GM18519 (cell line): Measurements from ENCODE around the gene PARP16.
"Not testable (repeated sequence)": the region's sequence is repeated elsewhere in the genome, so short reads cannot be mapped to it uniquely, and the experiment has no call there.

ENCODE experiments used
- ATAC-seq: cut with Tn5 transposase; IDR thresholded peaks from one replicate; pipeline ENCODE4 v1.9.1; 2021; ENCODE audit warnings: mild to moderate bottlenecking, moderate library complexity; ENCODE audit not compliant: unreplicated experiment, low FRiP score

Gene PARP16

DNA sequence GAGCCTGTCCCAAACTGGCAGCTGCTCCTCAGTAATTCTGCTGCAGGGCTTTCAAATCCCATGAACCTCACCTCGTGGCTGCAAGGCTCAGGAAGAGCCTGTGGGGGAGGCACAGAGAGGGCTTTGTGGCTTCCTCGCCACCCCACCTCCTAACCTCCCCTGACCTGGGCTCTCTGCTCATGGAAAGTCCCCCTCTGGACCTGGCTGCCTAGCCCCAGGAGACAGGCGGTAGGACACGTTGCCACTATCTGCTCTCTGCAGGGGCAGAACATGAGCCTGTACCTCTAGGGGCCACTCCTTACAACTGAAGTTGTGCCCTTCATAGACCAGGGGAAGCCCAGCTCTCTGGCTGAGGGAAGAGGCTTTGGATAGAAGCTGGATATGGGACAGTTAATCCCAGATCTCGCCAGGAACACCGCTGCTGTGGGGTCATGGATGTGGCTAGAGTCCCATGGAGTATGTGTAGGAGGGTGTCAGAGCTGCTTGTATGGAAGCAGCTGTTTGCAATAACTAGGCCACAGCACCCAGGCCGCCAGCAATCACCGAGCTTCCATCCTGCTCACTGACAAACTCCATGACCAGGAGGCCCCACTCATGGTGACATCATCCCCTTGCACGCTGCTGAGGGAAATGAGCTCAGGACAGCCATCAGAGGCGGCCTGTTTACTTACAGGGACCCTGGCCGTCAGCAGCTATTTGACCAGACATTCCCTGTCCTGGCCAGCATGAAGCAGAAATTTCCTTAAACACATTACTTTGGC is 41.4 kb downstream of the PARP16 start:
- ATAC-seq, result no peak

DNA sequence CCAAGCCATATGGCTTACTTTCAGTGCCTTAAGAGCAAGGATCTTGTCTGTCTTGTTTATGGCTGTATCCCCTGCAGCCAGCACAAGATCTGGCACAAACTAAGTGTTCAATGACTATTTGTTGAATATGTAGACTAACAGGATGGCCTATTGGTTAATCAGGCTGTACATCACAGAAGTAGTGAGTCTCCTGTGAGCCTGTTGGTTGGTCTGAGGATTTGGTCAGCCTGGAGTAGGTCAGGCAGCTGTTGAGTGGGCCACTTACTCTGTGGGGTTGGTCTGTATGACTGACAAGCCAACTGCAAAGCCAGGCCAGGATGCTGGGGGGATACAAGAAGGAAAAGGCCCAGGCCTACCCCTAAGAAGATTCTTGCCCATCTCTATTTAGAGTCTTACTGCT is 42.0 kb downstream of the PARP16 start:
- ATAC-seq, result no peak

DNA sequence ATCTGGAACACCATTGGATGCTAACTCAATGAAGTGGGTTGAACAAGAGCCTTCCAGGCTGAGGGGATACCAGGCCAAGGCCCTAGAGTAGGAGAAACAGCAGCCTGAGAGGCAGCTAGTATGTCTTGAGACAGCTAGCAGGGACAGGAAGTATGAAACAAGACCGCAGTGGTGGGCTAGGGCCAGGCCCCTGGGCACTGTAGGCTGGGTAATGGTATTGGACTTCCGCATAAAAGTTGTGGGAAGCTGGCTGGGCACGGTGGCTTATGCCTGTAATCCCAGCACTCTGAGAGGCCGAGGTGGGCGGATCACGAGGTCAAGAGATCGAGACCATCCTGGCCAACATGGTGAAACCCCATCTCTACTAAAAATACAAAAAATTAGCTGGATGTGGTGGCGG is 50.2 kb downstream of the PARP16 start:
- ATAC-seq, result not testable (repeated sequence)

DNA sequence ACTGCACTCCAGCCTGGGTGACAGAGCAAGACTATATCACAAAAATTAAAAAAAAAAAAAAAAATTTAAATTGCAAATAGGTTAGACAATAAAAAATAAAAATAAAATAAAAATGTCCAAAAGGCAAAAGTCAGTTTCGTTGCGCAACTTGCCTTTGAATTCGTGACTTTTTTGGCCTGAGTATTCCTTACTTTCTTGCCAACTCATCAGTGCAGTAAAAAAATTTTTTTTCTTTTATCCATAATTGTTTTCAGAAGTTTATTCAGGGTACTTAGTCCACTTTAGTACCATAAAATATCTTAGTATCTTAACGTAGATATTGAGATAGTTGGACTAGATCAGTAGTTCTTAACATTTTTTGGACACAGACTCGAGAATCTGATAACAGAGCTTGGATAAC is 53.0 kb downstream of the PARP16 start:
- ATAC-seq, result no peak

DNA sequence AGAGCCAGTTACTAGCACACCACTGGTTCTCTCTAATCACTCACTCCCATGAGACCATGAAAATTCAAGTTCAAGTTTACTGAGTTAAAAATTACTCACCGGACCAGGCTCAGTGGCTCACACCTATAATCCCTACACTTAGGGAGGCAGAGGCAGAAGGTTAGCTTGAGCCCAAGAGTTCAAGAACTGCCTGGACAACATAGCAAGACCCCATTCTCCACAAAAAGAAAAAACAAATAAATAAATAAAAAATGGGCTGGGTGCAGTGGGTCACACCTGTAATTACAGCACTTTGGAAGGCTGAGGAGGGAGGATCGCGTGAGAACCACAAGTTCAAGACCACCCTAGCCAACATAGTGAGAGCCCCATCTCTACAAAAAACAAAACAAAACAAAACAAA is 54.2 kb downstream of the PARP16 start:
- ATAC-seq, result no peak

DNA sequence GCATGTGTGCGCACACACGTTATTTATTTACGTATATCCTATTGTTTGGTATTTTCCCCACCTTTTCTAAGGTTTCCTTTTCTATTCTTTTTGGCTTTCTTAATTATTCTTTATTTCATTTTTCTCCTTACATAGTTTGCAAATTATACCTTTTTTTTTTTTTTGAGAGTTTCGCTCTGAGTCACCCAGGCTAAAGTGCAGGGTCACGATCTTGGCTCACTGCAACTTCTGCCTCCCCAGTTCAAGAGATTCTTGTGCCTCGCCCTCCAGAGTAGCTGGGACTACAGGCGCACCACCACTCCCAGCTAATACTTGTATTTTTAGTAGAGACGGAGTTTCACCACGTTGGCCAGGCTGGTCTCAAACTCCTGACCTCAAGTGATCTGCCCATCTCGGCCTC is 55.4 kb downstream of the PARP16 start:
- ATAC-seq, result no peak

DNA sequence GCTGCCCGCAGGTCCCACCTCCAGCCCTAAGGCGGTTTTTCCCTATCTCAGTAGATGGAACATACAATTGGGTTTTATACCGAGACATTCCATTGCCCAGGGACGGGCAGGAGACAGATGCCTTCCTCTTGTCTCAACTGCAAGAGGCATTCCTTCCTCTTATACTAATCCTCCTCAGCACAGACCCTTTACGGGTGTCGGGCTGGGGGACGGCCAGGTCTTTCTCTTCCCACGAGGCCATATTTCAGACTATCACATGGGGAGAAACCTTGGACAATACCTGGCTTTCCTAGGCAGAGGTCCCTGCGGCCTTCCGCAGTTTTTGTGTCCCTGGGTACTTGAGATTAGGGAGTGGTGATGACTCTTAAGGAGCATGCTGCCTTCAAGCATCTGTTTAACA is 59.8 kb downstream of the PARP16 start:
- ATAC-seq, result not testable (repeated sequence)

DNA sequence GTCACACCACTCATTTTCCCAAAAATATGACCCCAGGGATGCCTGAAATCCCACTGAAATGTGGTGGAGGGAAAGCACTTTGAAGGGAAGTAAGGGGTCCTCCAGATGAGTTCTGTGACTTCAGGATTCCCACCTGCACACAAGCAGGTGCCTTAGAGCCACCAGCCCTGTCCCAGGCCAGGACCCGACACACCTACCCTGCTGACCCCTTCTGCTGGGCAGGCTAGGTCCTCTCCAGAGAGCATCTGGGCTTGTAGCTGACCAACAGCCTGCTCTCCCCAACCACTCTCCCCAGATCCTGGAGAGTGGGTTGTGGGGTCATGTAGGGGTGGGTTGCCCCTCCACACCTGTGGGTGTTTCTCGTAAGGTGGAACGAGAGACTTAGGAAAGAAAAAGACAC is 60.5 kb downstream of the PARP16 start:
- ATAC-seq, result no peak

DNA sequence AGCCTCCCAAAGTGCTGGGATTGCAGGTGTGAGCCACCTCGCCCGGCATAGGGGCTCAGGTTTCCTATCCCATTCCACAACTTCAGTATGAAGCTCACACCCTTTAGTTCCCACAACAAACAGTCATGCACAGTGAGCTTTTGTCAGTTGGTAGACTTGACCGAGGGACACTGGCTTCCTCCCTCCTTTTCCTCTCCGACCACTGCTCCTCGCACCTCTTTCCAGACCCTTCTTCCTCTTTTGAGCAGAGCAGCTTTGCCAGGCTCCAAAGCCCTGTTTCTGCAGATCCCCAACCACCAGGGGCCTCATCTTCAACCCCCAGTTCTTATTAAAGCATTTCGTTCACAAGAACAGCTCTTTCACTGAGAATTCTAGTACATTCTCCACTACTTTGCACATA is 62.7 kb downstream of the PARP16 start:
- no peak for ATAC-seq

DNA sequence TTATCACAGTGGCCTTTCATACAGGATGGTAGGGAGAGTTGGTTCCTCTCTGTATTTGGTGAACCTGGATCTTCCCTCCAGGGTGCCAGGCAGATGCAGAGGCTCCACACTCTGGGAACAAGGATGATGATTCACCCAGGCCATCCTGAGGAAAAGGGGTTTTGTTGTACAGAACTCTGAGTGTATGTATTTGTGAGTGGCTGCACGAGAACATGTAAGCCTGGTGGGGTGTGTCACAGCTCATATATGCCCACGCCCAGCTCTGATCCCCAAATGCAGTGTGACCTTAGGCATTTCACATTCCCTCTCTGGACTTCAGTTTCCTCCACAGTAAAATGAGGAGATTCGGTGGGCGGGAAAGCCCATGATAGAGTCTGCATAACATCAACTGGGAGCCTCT is 63.8 kb downstream of the PARP16 start:
- no peak for ATAC-seq

DNA sequence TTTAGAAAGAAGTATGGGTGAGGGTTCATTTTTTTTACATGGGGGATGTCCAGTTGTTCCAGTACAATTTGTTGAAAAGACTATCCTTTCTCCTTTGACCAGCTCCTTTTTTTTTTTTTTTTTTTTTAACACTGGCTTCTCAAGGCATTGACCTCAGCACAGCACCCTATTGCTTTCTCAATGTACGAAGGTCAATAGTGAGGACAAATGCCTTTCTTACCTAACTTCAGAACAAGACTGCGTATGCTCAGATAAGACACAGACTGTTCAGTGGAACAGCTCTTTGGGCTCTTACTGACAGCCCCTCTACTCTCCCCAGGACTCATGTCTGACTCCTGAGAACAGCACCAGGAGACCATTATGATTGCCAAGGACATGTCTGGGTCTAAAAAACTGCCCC is 65.0 kb downstream of the PARP16 start:
- no peak for ATAC-seq

DNA sequence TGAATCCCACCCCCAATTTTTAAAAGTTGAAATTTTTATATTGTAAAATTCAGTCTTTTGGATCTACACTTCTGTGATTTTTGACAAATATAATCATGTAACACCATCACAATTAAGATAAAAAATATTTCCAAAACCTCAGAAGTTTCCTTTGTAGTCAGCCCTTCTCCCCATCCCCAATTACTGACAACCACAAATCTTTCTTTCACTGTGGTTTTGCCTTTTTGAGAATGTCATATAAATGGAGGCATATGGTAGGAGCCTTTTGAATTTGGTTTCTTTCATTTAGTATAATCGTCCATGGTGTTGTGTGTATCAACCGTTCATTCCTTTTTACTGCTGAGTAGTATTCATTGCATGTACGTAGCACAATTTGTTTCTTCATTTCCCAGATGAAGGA is 67.5 kb downstream of the PARP16 start:
- no peak for ATAC-seq

DNA sequence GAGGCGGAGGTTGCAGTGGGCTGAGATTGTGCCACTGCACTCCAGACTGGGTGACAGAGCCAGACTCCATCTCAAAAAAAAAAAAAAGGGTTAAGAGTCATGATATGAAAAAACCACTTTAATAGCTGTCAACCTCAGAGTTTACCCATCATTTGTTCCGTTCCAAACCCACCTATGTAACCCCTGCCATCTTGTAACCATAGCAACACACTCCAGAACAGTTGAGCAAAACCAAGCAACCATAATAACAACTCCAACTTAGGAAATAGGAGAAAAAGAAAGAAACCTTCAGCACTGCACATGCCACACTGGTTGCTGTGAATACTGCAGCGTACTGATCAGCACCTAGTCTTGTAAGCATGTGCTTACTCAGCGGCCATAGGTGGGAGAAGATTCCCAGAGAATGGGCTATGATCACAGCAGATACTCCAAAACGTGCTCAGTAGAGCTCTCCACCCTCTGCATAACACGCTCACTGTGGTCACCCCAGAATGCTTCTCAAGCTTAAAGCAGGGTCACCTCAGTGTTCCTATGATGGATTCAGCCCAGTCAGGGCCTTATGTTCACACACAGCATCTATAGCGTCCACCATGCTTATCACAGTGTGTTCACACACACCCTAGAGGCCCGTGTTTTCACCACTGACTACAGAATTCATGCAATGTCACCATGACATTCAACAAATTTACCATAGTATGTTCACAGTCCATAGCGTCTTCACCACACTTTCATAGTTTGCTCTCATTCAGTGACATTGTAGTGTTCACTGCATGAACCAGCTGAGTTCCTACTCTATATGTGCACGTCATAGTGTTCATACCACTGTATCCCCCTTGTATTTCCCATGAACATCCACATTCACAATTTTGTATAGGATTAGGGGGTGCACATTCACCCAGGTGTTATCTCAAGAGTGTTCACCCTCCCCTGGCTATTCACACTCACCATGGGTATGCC is 68.9 kb downstream of the PARP16 start:
- ATAC-seq, result no peak

DNA sequence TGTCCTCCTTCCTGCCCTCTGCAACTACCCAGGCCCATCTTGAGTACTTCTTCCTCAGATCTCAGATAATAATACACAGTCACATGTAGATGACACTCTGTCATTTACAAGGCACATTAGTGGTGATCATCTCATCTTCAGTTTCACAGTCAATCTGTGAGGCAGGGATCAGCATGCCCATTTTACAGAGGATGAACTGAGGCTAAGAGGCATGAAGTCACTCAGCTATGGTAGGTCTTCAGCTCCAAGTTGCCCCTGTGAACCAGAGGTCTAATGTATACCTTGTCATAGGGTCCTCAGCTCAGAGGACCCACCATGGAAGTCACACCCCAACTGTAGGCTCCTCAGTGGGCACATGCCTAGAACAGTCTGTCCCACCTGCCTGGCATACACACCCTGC is 71.2 kb downstream of the PARP16 start:
- no peak for ATAC-seq

DNA sequence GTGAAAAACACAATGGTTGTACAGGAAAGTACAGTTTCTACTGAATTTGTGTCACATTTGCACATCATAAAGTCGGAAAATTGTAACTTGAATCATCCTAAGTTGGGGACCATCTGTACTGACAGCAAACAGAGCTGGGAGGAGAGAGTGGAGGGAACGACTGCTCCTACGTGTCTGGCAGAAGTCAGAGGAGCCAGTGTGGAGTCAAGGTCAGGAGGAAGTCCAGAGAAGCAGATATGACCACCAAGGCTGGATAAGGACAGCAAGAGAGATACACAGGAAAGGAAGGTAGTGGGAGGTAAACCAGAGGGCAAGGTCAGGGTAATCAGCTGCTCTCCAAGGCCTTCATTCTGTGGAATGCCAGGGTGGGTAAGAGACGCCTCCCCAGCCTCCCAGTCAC is 72.7 kb downstream of the PARP16 start:
- no peak for ATAC-seq

DNA sequence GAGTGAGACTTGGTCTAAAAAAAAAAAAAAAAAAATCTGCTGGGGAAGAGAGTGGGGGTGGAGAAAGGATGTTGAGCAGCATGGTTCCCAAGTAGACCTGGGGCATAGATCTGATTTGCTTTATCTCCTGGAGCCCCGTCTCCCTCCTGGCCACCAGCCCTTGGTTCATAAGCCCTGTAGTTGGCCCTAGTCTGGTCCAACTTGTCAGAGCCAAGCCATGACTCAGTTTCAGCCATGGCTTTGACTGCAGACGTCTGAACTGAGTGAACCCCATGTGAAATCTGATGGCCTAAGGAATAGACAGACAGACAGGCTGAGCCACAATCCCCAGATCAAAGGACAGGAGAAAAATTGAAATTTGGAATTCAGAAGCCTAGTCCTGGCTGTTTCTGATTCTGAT is 73.4 kb downstream of the PARP16 start:
- no peak for ATAC-seq

DNA sequence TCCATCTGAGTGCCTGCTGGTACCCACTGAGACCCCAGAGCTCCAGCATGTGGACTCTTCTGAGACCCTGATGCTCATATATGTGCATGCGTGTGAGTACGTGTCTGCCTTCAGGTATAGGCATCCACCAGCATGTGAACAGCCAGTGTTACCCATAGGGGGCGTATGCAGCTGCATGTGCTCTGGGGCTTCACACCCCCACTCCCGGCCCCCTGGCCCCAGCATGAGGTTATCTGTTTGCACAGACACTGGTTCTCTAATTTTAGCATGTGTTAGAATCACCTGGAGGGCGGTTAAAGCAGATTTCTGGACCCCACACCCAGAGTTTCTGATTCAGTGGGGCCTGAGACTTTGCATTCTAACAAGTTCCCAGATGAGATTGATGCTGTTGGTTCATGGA is 74.6 kb downstream of the PARP16 start:
- ATAC-seq, result no peak

DNA sequence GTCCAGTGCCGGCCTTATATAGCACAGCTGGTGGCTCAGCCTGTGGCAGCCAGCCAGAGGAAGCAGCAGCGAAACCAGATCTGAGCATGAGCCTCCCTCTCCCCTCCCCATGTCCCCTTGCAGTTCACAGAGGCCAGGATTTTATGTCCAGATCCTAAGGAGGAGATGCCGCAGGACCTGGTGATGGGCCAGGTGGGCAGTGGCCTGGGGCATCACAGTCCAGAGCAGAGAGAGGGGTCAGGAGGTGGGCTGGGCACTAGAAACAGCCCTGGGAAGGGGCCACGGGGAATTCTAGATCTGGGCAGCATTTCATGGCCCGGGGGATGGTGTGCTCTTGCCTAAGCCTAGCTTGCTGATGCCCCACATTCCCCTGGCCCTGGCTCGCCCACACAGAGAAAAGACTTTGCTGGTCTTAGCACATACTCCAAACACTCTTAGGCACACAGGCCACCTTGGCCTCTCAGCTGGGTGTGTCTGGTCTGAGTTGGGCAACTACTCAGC is 75.2 kb downstream of the PARP16 start:
- ATAC-seq, result no peak

DNA sequence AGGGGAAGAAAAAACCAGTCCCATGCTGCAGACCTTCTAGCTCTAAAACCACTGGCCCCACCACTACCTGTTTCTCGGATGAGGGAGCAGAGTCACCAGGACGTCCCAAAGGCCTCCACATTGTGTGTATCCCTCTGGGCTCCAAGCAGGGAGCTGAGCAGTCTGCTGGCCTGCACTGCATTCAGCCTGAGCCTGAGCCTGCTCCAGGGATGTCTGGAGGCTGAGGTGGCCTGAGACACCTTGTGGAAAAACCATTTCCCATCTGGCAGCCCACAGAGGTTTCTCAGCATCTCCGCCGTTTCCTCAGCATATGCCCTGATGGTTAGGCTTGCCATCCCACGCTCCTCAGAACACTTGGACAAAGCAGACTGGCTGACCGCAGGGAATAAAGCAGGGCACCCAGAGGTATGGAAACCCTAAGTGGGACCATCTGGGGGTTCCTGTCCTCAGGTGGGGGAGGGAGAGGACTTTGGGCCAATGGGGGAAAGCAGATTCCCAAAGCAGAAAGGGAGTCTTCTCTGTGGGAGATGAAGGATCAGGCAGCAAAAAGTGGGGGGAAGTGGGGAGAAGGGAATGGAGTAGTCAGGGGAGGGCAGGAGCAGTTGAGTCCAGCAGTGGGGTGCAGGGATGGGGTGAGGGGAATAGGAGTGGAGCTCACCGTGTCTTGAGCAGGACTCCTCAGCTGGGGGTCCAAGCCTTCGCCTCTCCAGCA is 75.8 kb downstream of the PARP16 start, which contains the start of gene CILP:
Gene CILP, minus strand, starts transcription at position 704 of the 712 bp plus-strand sequence. CDS start 1,718 bp downstream, outside the sequence.
- ATAC-seq, result no peak

DNA sequence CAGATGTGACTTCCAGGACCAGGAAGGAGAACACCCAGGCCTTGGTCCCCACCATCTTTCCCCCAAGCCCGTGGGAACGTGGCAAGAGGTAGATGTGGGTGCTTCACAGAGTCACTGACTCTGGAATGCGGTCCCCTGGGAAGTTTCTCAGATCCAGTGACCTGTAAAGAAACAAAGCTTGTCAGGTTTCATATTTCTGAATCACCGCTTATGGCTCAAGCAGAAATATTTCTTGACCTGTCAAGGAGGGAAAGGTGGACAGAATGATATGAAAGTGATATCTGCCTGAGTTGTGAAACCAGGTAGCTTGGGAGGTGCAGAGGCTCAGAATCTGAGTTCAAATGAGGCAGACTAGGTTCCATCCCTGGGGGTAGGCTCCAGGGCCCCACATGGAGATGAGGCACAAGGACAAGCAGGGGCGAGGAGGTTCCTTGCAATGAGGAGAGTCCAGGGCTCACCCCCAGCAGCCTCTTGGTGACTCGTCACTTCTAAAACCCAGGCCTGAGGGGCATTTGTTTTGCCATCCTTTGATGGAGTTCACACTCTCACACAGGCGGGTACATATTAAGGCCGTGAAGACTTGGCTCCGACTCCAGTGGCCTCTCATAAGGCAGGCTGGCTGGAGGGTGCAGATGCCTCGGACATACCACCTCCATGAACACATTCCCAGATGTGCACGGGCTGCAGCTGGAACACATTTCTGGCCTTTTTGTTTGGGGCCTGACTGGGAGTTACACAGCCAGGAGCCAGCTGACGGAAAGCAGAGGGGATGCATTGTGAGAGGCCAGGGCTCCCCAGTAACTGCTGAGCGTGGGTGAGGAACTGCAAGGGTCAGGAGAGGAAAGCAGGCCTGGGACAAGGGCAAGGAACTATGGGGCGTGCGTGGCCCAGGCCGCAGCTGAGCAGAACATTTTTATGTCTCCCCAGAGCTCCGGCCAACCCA is 76.7 kb downstream of the PARP16 start:
- no peak for ATAC-seq
